ENCODE measurements around the gene FLT4.

FLT4 gene

GRCh38 chr5:180625791-180626660 is 23.4 kb downstream of the FLT4 start:
- no peak for DNase-seq (ENCODE audit: low spot score)

- no peak for DNase-seq (ENCODE audit: low spot score)
Observed at GRCh38 chr5:180625125-180625790, 24.1 kb downstream of the FLT4 start.

GRCh38 chr5:180624587-180624986 is 24.8 kb downstream of the FLT4 start:
- no peak for DNase-seq (ENCODE audit: low spot score)

GRCh38 chr5:180623844-180624243 is 25.6 kb downstream of the FLT4 start:
- DNase-seq (ENCODE audit: low spot score) = no peak

- DNase-seq (ENCODE audit: low spot score) = peak; percentile 53
Observed at GRCh38 chr5:180623411-180623834, 26.0 kb downstream of the FLT4 start.

- DNase-seq (ENCODE audit: low spot score) = no peak
Observed at GRCh38 chr5:180622910-180623309, 26.5 kb downstream of the FLT4 start.

- DNase-seq (ENCODE audit: low spot score) = no peak
Observed at GRCh38 chr5:180621311-180621710, 28.1 kb downstream of the FLT4 start.

GRCh38 chr5:180620014-180620413 is 29.4 kb downstream of the FLT4 start:
- no peak for DNase-seq (ENCODE audit: low spot score)

- no peak for DNase-seq (ENCODE audit: low spot score)
Observed at GRCh38 chr5:180619563-180619915, 29.9 kb downstream of the FLT4 start.

GRCh38 chr5:180618829-180619562 is 30.4 kb downstream of the FLT4 start:
- no peak for DNase-seq (ENCODE audit: low spot score)

GRCh38 chr5:180618487-180618828 is 30.9 kb downstream of the FLT4 start:
- no peak for DNase-seq (ENCODE audit: low spot score)

- DNase-seq (ENCODE audit: low spot score) = no peak
Observed at GRCh38 chr5:180613814-180614188, 35.6 kb downstream of the FLT4 start.

- no peak for DNase-seq (ENCODE audit: low spot score)
Observed at GRCh38 chr5:180613188-180613813, 36.1 kb downstream of the FLT4 start.

GRCh38 chr5:180612683-180613082 is 36.7 kb downstream of the FLT4 start:
- DNase-seq (ENCODE audit: low spot score) = no peak

GRCh38 chr5:180611140-180611850 is 38.1 kb downstream of the FLT4 start:
- DNase-seq (ENCODE audit: low spot score) = no peak

GRCh38 chr5:180609817-180610550 is 39.4 kb downstream of the FLT4 start:
- no peak for DNase-seq (ENCODE audit: low spot score)

- no peak for DNase-seq (ENCODE audit: low spot score)
Observed at GRCh38 chr5:180609386-180609785, 40.0 kb downstream of the FLT4 start.

- no peak for DNase-seq (ENCODE audit: low spot score)
Observed at GRCh38 chr5:180608572-180609310, 40.7 kb downstream of the FLT4 start.

GRCh38 chr5:180607861-180608571 is 41.4 kb downstream of the FLT4 start:
- DNase-seq (ENCODE audit: low spot score) = no peak

Measured in kidney capillary endothelial cell (primary cell).